Activated T-cell treated with anti-CD3 and anti-CD28 coated beads, Interleukin-2, amount 50 U/mL, for 4 hours (primary cell): Measurements from ENCODE around the gene CAPZB. TPM values are rescaled to one million over a fixed set of nuclear protein-coding genes. Genes with fewer than 3 reads are reported as not detected.

Experiments
- ATAC-seq, 2 donors: fragments of 200-7000 bp; cut with Tn5 transposase; one replicate each; pipeline ENCODE4 v1.10.0; 2021
- DNase-seq: peaks from one replicate; pipeline ENCODE4 v3.0.0-alpha.2; 2020
- H3K27me3 Mint-ChIP-seq: one replicate; pipeline ENCODE4 v1.8.0; 2021; ENCODE audit warnings: low read depth, mixed read lengths
- H3K36me3 Mint-ChIP-seq: one replicate; pipeline ENCODE4 v1.8.0; 2022; ENCODE audit warnings: mixed read lengths; ENCODE audit not compliant: insufficient read depth
- H3K4me1 Mint-ChIP-seq: one replicate; pipeline ENCODE4 v1.8.0; 2021; ENCODE audit warnings: low read depth, mixed read lengths
- H3K4me3 Mint-ChIP-seq: one replicate; pipeline ENCODE4 v1.8.0; 2021; ENCODE audit warnings: mild to moderate bottlenecking, moderate library complexity, mixed read lengths
- H3K9me3 Mint-ChIP-seq: one replicate; pipeline ENCODE4 v1.8.0; 2021; ENCODE audit warnings: mixed read lengths
- total RNA-seq, 3 donors: library from RNA; stranded (reverse); gene quantifications; one replicate each; pipeline ENCODE4 v1.2.1, GENCODE V29; 2021

CAPZB gene
- total RNA-seq, 3 donors from 2014 or later, result 262 to 285 (median 264) TPM

DNA sequence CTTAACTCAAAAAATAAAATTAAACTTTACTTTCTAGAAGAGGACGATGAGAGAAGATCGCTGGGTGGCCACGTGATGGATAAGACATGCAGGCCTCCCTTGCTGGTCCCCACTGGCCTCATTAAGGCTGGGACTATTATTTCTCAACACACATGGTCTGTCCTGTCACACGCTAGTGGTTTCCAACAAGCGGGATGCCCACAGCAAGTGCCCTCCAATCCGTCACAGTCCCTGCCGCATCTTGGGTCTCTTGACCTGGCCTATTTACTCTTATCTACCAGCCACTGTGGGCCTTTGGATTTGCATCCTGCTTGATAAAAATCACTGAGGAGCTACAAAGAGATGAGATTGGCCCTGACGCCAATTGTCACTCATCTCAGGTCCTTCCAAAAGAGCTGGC, 30.0 kb downstream of the CAPZB start:
- no peaks in the 10 kb centered on the region for H3K9me3 Mint-ChIP-seq
- peaks cover 15% of the 10 kb centered on the region for H3K36me3 Mint-ChIP-seq
- ATAC-seq, result no peak
- no peaks in the 10 kb centered on the region for H3K27me3 Mint-ChIP-seq
- DNase-seq, result no peak
- peak overlapping the region; percentile 40 for H3K4me3 Mint-ChIP-seq
- H3K4me1 Mint-ChIP-seq, result peaks cover 92% of the 10 kb centered on the region

DNA sequence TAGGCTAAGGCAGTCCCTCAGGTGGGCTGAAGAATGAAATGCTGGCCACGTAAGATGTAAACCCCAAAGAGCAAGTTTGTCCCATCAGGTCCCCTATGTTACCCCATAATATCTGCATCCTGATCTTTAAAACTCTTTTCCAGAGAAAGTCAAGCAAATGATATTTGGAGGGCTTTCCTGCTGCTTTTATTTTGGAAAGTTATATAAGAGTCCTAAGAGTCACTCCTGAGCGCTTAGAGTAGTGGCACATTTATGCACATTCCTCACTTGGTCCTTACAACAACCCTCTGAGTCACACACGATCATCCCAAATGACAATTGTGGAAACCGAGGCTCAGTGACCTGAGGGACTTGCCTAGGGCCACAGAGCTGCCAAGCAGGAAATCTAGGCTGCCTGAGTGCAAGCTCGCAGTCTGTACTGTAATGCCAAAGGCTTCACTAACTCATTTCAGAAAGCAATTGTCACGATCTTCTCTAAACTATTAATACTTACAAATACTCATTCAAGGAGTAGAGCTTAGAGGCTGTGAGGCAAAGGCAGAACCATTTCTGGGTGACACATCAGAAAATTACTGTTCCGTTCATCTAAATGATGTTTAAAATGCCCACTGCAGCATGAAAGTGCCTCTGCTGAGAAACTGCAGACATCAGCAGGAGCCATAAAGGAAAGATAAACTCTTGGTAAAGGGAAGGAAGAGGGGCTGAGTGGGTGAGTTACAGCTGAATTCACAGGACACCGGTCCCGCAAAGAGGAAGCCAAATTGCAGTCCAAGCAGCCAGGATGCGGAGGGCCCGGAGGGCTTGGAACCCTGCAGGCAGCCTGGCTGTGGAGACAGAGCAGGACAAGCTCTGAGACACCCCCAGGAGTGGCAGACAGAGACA, 30.8 kb downstream of the CAPZB start:
- DNase-seq, result no peak
- peaks cover 15% of the 10 kb centered on the region for H3K36me3 Mint-ChIP-seq
- peak; percentile 81 to 83 for ATAC-seq
- H3K4me1 Mint-ChIP-seq, result peaks cover 88% of the 10 kb centered on the region
- no peaks in the 10 kb centered on the region for H3K9me3 Mint-ChIP-seq
- no peaks in the 10 kb centered on the region for H3K27me3 Mint-ChIP-seq
- H3K4me3 Mint-ChIP-seq, result peak overlapping the region; percentile 51

DNA sequence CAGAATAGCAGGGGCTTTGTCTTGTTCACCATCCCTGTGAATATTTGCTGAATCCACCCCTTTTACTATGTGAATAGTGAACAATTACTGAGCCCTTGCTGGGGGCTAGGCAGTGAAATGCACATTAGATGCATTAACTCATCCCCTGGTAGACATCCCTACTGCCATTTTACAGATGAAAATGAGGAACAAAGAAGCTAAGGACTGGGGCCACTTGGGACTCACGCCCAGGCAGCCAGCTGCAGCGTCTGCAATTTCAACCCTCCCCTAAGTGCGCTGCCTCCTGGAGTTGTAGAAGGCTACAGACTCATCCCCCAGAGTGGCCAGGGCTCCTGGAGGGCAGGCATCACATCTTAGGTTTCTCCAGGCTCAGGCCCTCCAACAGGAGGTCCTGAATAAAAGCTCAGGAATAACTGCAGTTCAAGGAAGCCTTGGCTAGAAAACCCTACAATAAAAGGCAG, 31.6 kb downstream of the CAPZB start:
- Mint-ChIP-seq H3K4me3 (peak overlapping the region; percentile 32), H3K36me3 (peaks cover 16% of the 10 kb centered on the region), H3K9me3 (no peaks in the 10 kb centered on the region), H3K27me3 (no peaks in the 10 kb centered on the region), H3K4me1 (peaks cover 88% of the 10 kb centered on the region)
- no peak for DNase-seq
- no peak for ATAC-seq

DNA sequence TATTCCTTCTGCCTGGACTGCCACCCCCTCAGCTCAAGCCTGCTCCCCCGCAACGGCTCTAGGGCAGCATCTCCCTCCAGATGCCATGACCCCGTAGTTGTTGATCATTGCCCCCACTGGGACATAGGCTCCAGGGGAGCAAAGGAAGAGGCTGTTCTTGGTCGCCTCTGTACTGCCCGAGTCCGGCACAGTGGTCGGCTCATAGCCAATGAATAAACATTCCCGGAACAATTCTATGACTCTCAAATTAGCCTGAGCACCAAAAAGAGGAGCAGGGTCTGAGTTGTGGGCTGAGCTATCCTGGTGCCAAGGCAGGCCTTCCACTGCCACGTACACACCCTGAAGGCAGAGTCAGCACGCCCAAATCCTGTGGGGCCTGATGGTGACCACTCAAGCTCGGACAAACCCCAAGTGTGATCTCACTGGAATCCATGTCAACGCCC, 33.1 kb downstream of the CAPZB start:
- H3K27me3 Mint-ChIP-seq, result no peaks in the 10 kb centered on the region
- DNase-seq (no peak), ATAC-seq (no peak)
- peaks cover 90% of the 10 kb centered on the region for H3K4me1 Mint-ChIP-seq
- H3K36me3 Mint-ChIP-seq, result peaks cover 19% of the 10 kb centered on the region
- H3K4me3 Mint-ChIP-seq, result no peak overlapping the region
- no peaks in the 10 kb centered on the region for H3K9me3 Mint-ChIP-seq

DNA sequence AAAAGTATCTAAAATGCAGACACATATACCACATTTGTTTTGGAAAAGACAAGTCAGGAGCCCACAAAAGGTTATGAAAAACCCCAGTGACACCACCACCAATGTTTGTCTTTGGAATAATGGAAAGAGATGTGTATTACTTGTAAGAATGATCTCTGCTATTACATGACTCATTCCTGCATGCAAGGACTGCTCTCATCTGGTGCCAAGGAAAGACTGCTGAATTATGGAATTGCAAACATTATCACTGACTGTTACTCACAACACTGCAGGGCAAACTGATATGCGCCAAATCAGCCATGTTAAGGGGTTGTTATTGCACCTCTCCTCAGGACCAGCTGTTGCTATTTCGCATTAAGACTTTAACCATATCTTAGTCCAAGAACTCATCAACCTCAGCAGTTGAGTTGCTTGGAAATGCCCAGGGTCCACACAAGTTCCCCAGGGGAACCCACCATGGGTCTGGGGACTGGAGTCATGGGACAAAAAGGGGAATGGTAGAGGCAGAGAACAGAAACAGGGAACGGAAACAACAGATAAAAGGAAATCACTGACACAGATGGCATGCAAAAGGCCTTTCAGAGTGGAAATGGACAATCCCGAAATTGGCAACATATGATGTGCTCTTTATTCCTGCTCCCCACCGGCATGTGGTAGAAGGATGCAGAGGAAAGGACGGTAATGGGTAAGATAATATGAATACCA, 34.4 kb downstream of the CAPZB start:
- Mint-ChIP-seq H3K4me3 (no peak overlapping the region), H3K4me1 (peaks cover 88% of the 10 kb centered on the region), H3K36me3 (peaks cover 12% of the 10 kb centered on the region), H3K9me3 (no peaks in the 10 kb centered on the region), H3K27me3 (no peaks in the 10 kb centered on the region)
- ATAC-seq (peak; percentile 25 to 41), DNase-seq (no peak)

DNA sequence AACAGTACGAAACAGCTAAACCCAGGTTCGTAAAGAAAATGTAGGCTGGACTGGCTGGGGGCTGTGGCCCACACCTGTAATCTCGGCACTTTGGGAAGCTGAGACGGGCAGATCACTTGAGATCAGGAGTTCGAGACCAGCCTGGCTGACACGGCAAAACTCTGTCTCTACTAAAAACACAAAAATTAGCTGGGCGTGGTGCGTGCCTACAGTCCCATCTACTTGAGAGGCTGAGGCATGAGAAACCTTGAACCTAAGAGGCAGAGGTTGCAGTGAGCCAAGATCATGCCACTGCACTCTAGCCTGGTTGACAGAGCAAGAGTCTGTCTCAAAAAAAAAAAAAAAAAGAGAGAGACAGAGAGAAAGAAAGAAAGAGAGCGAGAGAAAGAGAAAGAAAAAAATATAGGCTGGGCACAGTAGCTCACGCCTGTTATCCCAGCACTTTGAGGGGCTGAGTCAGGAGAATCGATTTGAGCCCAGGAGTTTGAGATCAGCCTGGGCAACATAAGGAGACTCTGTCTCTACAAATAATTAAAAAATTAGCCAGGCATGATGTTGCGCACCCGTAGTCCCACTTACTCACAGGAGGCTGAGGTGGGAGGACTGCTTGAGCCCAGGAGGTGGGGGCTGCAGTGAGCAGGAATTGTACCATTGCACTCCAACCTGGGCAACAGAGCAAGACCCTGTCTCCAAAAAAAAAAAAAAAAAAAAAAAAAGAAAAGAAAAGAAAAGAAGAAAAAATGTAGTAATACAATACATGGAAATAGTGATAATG, 35.7 kb downstream of the CAPZB start:
- H3K9me3 Mint-ChIP-seq, result no peaks in the 10 kb centered on the region
- H3K4me3 Mint-ChIP-seq, result peak overlapping the region; percentile 19
- H3K27me3 Mint-ChIP-seq, result no peaks in the 10 kb centered on the region
- ATAC-seq (no peak), DNase-seq (no peak)
- H3K36me3 Mint-ChIP-seq, result peaks cover 13% of the 10 kb centered on the region
- peaks cover 88% of the 10 kb centered on the region for H3K4me1 Mint-ChIP-seq

DNA sequence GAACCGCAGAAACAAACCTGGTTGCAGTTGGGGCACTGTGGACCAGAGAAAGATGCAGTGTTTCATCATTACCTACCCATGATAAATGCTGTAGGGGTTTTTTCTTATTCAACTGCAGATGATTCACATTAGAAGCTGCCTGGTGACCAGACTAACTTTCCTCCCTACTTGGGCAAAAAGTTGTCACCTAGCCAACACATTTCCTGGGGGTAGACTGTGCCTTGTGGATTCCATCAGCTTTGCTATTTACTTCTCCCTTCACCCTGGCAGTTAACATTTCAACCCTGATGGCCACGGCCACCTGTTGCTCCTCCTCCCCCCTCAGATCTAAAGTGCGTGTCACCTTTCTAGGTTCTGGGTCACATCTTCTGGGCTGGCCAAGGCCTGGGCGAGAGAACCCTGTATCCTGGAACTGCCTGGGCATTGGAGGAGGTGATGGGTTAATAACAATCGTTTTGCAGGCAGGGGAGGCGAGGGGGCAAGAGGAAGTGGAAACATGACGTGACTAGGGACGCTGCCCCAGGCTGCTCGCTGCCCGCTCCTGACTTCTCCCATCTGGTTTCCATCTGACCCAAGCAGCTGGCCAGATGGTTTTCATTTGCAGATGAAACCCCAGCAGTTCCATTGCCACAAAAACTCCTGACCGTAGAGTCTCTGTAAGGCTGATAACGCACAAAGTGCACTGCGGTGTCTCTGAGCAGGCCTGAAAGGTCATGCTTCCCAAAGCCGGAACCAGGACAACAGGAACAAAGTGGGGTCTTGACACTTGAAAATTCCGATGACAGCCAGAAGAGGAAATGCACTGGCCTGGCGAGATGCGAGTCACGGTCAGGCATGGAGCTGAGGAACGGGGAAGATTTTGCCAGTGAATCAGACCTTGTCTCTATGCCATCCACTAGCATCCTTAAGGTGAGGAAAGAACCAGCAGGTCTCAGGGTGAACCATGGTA, 36.6 kb downstream of the CAPZB start:
- ATAC-seq (peak; percentile 87 to 92), DNase-seq (no peak)
- Mint-ChIP-seq H3K9me3 (no peaks in the 10 kb centered on the region), H3K27me3 (no peaks in the 10 kb centered on the region), H3K4me3 (peak overlapping the region; percentile 14), H3K4me1 (peaks cover 88% of the 10 kb centered on the region), H3K36me3 (peaks cover 15% of the 10 kb centered on the region)

- no peak for ATAC-seq
- Mint-ChIP-seq H3K9me3 (no peaks in the 10 kb centered on the region), H3K27me3 (no peaks in the 10 kb centered on the region), H3K4me1 (peaks cover 84% of the 10 kb centered on the region), H3K4me3 (peak overlapping the region; percentile 14), H3K36me3 (peaks cover 15% of the 10 kb centered on the region)
- DNase-seq, result no peak
Observed at GRCh38 chr1:19447550-19447949, 37.8 kb downstream of the CAPZB start.

DNA sequence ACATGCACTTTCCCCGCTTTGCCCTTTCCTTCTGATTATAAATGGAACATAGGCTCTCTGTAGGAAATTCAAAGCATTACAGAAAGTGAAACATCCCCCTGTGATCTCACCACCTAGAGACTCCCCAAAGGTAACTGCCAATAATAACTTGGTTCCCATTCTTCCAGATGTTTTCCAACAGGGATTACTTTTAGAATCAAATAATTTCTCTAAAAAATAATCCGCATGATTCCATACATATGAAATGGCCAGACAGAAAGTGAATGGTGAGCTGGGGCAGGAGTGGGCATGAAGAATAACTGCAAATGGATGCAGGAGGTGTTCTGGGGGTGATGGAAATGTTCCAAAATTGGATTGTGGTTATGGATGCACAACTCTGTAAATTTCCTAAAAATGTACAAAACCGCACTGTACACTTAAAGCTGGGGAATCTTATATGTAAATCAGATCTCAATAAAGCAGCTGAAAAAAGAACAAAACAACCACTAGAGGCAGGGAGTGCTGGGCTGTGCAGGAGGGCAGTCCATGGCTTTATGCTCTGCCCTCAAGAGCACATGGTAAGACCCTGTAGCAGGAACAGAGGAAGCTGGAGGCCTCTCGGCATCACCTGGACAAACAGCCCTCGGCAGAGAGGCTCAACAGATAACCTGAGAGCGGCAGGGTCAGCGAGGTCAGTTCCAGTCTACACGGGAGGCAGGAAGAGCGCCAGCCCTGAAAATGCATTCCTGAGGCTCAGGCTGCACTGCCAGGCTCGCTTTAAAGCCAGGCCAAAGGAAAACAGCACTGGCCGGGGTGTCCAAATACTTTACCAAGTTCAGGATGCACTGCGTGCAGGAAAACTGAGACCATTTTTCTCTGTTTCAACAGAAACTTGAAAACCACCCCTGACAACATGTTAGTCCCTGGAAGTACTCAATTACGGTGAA, 39.7 kb downstream of the CAPZB start:
- DNase-seq (no peak), ATAC-seq (no peak)
- Mint-ChIP-seq H3K36me3 (peaks cover 14% of the 10 kb centered on the region), H3K4me1 (peaks cover 84% of the 10 kb centered on the region), H3K4me3 (no peak overlapping the region), H3K9me3 (no peaks in the 10 kb centered on the region), H3K27me3 (no peaks in the 10 kb centered on the region)

GRCh38 chr1:19444296-19445021, 40.9 kb downstream of the CAPZB start:
- no peaks in the 10 kb centered on the region for H3K27me3 Mint-ChIP-seq
- H3K4me1 Mint-ChIP-seq, result peaks cover 88% of the 10 kb centered on the region
- no peaks in the 10 kb centered on the region for H3K9me3 Mint-ChIP-seq
- H3K4me3 Mint-ChIP-seq, result no peak overlapping the region
- no peak for DNase-seq
- ATAC-seq, result no peak
- H3K36me3 Mint-ChIP-seq, result peaks cover 14% of the 10 kb centered on the region

DNA sequence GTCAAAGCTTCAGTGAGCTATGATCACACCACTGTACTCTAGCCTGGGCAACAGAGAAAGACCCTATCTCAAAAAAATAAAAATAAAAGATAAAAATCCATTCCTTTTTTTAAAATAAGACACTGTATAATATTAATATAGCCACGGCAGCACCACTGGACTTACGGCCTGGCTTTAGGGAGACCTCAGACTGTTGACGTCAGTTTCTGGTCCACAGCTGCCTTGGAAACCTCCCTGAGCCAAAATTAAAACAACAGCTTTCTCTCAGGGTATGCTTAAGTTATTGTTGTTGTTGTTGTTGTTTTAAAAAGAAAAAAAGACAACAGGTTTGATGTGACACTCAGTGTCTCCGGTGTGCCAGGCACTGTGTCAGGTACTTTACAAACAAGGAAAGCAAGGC, 42.0 kb downstream of the CAPZB start:
- no peaks in the 10 kb centered on the region for H3K27me3 Mint-ChIP-seq
- H3K36me3 Mint-ChIP-seq, result peaks cover 9% of the 10 kb centered on the region
- no peaks in the 10 kb centered on the region for H3K9me3 Mint-ChIP-seq
- H3K4me3 Mint-ChIP-seq, result no peak overlapping the region
- DNase-seq (no peak), ATAC-seq (no peak)
- H3K4me1 Mint-ChIP-seq, result peaks cover 87% of the 10 kb centered on the region
